GM12875 (cell line): ENCODE results near the gene GNAI1.

Experiments used
- H3K4me3 ChIP-seq: one replicate; pipeline ENCODE4 v1.5.1; 2011; ENCODE audit warnings: low read depth, low read length, control low read depth
- CTCF ChIP-seq: IDR thresholded peaks from 2 replicates; pipeline ENCODE4 v1.5.1; 2011; ENCODE audit warnings: low read depth, mild to moderate bottlenecking, control low read depth, inconsistent platforms, low read length, moderate library complexity, borderline replicate concordance; ENCODE audit not compliant: insufficient read depth

GNAI1 gene

DNA sequence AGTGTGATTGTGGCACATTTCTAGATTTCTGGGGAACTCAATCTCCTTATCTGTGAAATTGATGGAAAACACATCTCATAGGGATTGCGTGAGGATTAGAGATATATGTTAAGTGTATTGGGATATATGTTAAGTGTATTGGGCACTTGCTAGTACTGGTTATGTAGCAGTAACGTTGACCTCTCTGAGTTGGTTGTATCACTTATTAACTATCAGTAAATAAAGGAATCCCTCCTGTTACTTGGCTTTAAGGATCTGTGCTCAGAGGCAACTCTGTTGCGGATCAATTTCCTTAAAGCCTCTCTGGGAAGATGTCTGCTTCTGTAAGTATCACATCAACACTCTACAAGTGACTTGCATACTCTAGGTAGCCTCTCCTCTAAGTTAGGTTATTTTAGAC, 25.2 kb downstream of the GNAI1 start:
- no peak overlapping the region for H3K4me3 ChIP-seq
- no peak for TF ChIP-seq CTCF

DNA sequence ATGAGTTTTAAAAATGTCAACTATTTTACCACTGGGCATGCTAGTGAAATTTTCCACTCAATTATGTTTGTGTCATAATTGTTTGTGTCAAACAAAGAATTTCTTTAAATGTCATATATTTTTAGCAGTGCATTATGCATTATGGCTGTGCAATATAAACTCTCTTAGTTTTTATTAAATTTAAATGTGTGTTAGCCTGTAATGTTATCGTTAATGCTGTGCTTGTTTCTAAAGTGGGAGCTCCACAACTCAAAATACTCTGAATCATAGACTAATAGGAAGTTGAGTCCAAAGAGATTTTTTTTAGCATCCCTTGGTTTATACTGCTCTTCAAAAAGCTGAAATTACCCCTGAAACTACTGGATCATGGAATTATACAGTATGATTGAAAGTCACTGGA, 26.8 kb downstream of the GNAI1 start:
- no peak overlapping the region for H3K4me3 ChIP-seq
- TF ChIP-seq CTCF: no peak

GRCh38 chr7:80165177-80165576, 30.5 kb downstream of the GNAI1 start:
- TF ChIP-seq CTCF: no peak
- H3K4me3 ChIP-seq: no peak overlapping the region

GRCh38 chr7:80170445-80170844, 35.8 kb downstream of the GNAI1 start:
- TF ChIP-seq CTCF: no peak
- H3K4me3 ChIP-seq: no peak overlapping the region

DNA sequence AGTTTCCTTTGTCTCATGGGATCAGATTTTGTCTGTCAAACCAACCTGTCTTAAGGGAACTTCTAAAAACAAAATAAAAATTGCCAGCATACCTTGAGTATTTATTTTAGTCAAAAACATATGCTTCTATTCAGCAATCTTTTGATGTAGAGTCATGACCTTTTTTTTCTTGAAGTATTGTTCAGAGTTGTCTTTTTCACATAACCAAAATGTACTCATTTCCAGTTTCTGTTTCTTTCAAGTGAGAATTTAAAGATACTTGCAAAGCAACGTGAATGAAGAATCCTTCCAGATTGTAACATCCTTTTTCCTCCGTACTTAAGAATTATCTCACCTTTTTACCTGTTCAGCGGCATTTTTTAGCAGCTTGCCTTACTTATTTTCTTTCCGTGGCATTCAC, 37.8 kb downstream of the GNAI1 start:
- no peak overlapping the region for H3K4me3 ChIP-seq
- TF ChIP-seq CTCF: no peak

- TF ChIP-seq CTCF: no peak
Observed at GRCh38 chr7:80175744-80176143, 41.1 kb downstream of the GNAI1 start.

DNA sequence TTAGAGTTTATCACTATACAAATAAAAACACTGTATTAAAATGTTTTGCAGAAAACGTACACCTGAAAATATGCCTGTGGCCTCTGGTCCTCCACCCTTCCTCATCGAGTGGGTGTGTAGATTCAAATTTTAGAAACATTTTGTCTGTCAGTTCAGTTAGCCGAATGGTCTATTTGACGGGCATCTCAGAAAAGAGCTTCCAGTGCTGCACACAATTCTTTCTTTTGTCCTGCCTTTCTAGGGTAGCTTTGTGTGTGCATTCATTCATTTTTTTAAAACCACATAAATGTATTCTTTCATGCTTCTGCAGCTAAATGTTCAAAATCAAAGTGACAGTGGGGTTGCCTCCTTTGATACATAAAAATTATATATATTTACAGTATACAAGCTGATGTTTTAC, 46.8 kb downstream of the GNAI1 start:
- no peak for TF ChIP-seq CTCF
- H3K4me3 ChIP-seq: no peak overlapping the region

More at GRCh38 chr7:80175744-80176143, 41.1 kb downstream of the GNAI1 start:
- no peak overlapping the region for H3K4me3 ChIP-seq
